Activated naive CD4-positive, alpha-beta T cell (primary cell): ENCODE data around the gene CHD2.

Source experiments
- DNase-seq, 4 experiments: peaks; one replicate each; lab custom pipeline; 2025; lab: John Stamatoyannopoulos, UW

CHD2 gene

DNA sequence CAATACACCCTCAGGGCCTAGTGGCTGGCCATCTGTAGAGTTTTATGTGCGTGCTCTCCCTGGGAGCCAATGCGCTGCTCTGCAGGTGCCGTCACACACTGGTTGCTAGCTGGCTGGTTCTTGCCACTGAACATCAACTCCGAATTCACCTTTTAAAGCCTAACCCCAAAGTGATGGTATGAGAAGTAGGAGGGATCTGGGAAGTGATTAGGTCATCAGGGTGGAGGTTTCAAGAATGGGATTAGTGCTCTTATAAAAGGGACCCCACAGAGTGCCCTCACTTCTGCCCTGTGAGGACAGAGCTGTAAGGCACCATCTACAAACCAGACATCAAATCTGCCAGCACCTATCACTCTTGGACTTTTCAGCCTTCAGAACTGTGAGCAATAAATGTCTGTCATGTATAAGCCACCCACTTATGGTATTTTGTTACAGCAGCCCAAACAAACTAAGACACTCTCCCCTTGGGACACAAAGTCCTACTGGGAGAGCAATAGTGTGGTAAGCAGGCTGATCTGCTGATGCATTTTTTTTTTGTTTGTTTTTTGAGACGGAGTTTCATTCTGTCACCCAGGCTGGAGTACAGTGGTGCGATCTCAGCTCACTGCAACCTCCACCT lies 168.6 kb downstream of the CHD2 start:
- DNase-seq, result no peak

DNA sequence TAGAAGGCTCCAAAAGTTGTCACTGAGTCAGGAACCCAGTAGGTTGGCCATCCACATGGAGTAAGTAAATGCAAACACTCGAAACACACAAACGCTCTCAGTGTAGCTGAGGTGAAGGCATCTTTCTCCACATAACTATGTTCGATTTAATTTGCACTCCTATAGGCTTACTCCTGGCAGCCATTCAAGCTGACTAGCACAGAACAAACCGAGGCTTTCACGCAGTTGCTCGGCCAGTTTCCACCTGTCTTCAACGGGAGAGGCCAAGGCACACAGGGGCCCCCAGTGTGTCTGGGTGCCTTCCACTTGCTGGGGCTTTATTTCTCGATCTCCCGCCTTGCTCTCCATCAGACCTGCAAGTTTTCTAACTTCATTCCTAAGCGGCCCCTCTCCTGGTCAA lies 170.0 kb downstream of the CHD2 start:
- no peak for DNase-seq

GRCh38 chr15:93070551-93071296 lies 170.6 kb downstream of the CHD2 start:
- no peak for DNase-seq

GRCh38 chr15:93071469-93071936 lies 171.4 kb downstream of the CHD2 start:
- no peak for DNase-seq

DNA sequence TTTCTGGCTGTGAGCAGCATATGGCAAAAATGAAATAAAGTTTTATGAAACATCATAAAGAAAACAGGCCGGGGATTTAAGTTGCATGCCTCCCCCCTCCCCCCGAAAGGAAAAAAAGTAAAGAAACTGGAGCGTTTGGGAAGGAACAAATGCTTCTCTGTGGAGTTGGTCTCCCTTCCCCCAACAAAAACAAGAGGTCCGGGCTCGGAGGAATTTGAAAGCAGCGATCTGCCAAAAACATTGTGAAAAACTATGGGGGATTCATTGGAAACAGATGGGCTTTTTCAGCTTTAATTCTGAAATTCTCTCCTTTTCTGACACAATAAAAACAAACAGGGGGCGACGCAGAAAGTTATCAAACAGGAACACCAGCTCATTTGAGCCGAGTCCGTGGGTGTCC lies 171.9 kb downstream of the CHD2 start:
- no peak for DNase-seq

- no peak for DNase-seq
These were observed 172.6 kb downstream of the CHD2 start for GRCh38 chr15:93072411-93073394.

DNA sequence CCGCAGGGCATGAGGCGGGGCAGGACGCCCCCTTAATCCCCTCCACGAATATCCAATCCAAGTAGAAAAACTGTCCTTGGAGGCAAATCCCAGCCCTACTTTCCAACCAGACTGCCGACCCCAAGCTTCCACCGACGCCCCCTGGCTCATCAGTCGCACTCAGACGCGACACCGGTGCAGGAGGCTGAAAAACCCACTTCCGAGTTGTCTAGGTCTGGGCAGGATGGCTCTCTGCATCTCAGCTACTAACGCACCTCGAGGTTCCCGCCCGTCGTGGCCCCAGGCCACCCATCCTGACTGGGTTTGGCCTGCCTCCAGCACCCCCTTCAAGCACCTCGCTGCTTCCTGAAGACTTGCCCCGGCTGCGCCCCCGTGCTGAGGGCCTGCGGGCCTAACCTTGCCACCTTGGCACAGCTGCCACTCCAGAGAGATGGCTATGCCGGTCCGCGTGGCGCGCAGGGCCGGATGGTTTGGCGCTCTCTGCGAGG lies 173.4 kb downstream of the CHD2 start:
- no peak for DNase-seq

GRCh38 chr15:93074599-93074998 lies 174.5 kb downstream of the CHD2 start:
- no peak for DNase-seq

- DNase-seq, result no peak
These were observed 176.1 kb downstream of the CHD2 start for GRCh38 chr15:93076217-93076616.

DNA sequence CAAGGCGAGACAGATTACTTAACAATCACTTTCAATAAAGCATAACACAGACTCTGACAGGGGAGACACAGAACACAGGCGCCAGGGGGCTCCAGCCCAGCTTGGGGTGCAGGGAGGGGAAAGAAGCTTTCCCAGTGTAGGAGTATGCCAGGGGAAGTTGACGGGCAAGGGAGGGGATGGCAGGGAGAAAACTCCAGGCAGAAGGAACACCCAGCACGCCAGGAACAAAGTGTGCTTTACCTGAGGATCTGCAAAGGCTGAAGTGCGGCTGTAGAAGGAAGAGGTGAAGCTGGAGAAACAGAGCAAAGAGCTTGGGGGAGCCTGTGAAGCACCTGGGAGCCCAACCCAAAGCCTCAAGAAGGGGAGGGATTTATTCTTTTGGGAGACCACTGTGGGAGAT lies 176.8 kb downstream of the CHD2 start:
- no peak for DNase-seq
